Heart left ventricle (tissue), 16 donors: Measurements from ENCODE around the gene PBLD. TPM values are rescaled to one million over a fixed set of nuclear protein-coding genes. Genes with fewer than 3 reads are reported as not detected.
A peak's percentile ranks its signal among the peaks of the same experiment; 100 is the strongest.

Experiments used
- ATAC-seq, 4 donors: fragments of 200-7000 bp; cut with Tn5 transposase; one replicate each; pipeline ENCODE4 v1.9.1; 2020 to 2022; ENCODE audit warnings: moderate library complexity in 4 of 4, mild to moderate bottlenecking in 3 of 4, moderate number of reproducible peaks in 1 of 4
- DNase-seq, 5 donors: peaks; one replicate each; pipeline ENCODE4 v3.0.0-alpha.2; 2020
- H3K27ac ChIP-seq, 12 donors: fragments of 200-600 bp; sonication (generic) in 4 of 12; one replicate each; pipeline versions ENCODE4 v1.5.0 to v1.8.0; 2016 to 2022; ENCODE audit warnings: mild to moderate bottlenecking in 2 of 12
- H3K27me3 ChIP-seq, 9 donors: fragments of 200-600 bp; sonication (generic) in 2 of 9; one replicate each; pipeline versions ENCODE4 v1.5.1 to v1.8.0; 2016 to 2022; ENCODE audit warnings: mild to moderate bottlenecking in 3 of 9
- H3K36me3 ChIP-seq, 9 donors: fragments of 200-600 bp; sonication (generic) in 2 of 9; one replicate each; pipeline versions ENCODE4 v1.5.0 to v1.8.0; 2018 to 2022; ENCODE audit warnings: mild to moderate bottlenecking in 2 of 9
- H3K4me1 ChIP-seq, 12 donors: fragments of 200-600 bp; sonication (generic) in 4 of 12; one replicate each; pipeline versions ENCODE4 v1.5.0 to v1.8.0; 2016 to 2022; ENCODE audit warnings: mild to moderate bottlenecking in 3 of 12
- H3K4me3 ChIP-seq, 12 donors: fragments of 200-600 bp; sonication (generic) in 4 of 12; one replicate each; pipeline versions ENCODE4 v1.5.0 to v1.8.0; 2017 to 2022; ENCODE audit warnings: mild to moderate bottlenecking in 9 of 12, moderate library complexity in 4 of 12
- H3K9me3 ChIP-seq, 12 donors: fragments of 200-600 bp; sonication (generic) in 4 of 12; one replicate each; pipeline versions ENCODE4 v1.5.0 to v1.8.0; 2016 to 2022; ENCODE audit warnings: mild to moderate bottlenecking in 1 of 12
- POLR2A ChIP-seq, 2 donors: fragments of 450-650 bp; IDR thresholded peaks; one replicate each; pipeline ENCODE4 v1.6.1; 2017; ENCODE audit warnings: antibody characterized with exemption in 2 of 2, mild to moderate bottlenecking in 2 of 2, moderate library complexity in 2 of 2
- WGBS, 4 donors: extraction: QIAGEN DNeasy Blood & Tissue Kit in 2 of 4; methylation state at CpG; one replicate each; pipeline versions ENCODE4 v1.1.5 to v1.1.7; 2013 to 2018; 5-methylcytosine and 5-hydroxymethylcytosine counted together
- intact Hi-C, 10 donors: fragments of 100-400 bp; cut with DNase I; formaldehyde crosslinking; loops; one replicate each; pipeline versions ENCODE4 v1.11.1 to v1.14.2; 2022
- polyA plus RNA-seq, 2 donors: library from polyadenylated mRNA; stranded (reverse); fragments of 200-250 nt; gene quantifications; one replicate each; pipeline ENCODE4 v1.2.3, GENCODE V29; 2013
- total RNA-seq, 9 donors: library from RNA; depleted of rRNA in 2 of 9; stranded (reverse); fragments of >200 nt in 2 of 9; fragmentation: NEBNext Ultra II Directional in 3 of 9; extraction: Animal tissue kit (Norgen Biotek cat#: 25700) in 3 of 9; gene quantifications; one replicate each; pipeline versions ENCODE4 v1.1.0 to v1.2.4, GENCODE V29; 2016 to 2023
- TF ChIP-seq, protein P1 (sequence below), 12 donors: fragments of 200-600 bp; sonication (generic) in 4 of 12; IDR thresholded peaks; one replicate each; pipeline versions ENCODE4 v1.5.0 to v1.8.0; 2018 to 2022; ENCODE audit warnings: antibody characterized with exemption in 12 of 12, mild to moderate bottlenecking in 5 of 12
- donor health status: ischemic (EF 13 %, LVEDD 7.1; RV severe dilation, severe dysfunction).
- donor health status: healthy with polysubstance abuse.
- donor health status: DM: no; HTN: yes; CAD: no.
- donor health status: DM: no; HTN: no; CAD: no.
- donor health status: ischemic (EF 25% LVEDD 6.9; RV normal size, moderate dysfunction).
- donor health status: ischemic (EF 25% LVEDD 5.7; RV mildly dilated, moderate dysfunction).
- donor health status: healthy.
- donor health status: DM: yes; HTN: yes; CAD: no.
- donor health status: ischemic (EF 35%, LVEDD 5.7; RV mildly dilated, moderate dysfunction).
- donor health status: nonischemic (EF 11% LVEDD 7.7; RV severe dilation, severe dysfunction).
- donor health status: DM: yes; HTN: yes; CAD: no.
- donor health status: PGD.
- donor health status: ischemic (EF 29% LVEDD 5.4; RV normal size, mild dysfunction).
- donor health status: nonischemic (EF 23%, LVEDD 6.1; RV moderate dilation, normal function).

PBLD gene
- total and polyA plus RNA-seq, 11 donors: 1.4 to 9.4 (median 5.7) TPM

DNA sequence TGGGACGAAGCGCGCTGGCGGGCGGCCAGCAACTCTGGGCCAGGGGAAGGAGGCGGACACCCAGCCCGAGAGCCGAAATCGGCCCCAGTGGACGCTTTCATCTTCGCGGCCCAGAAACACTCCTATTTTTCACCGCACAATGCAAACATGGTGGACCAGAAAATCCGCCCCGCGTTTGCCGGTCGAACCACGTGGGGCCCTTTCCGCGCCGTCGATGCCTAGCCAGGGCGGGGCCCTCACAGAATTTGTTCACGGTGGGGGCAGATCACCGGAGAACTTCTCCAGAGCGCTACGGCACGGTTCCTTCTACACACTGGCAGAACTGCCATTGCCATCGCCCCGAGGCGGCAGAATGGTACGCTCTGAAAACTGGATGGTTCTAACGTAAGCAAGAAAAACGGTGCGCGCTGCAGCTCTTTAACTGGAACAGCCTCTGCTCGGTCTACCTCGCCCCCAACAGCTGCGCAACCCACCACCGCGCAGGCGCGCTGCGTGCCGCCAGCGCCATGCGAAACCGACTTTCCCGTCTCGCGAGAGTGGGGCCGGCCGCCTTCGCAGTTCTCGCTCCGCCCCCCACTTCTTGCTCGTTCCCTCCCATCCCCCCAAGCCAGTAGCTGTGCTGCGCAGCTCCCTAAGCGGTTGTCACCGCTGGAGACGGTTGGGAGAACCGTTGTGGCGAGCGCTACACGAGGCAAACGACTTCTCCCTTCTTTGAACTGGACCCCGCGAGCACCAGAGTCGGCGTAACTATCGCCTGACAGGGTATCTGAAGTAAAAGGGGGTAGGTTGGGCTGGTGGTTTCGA is 1.1 kb downstream of the PBLD start, which contains the start of gene HNRNPH3:
Gene HNRNPH3, plus strand, starts transcription at position 610 of the 804 bp plus-strand sequence. CDS start 5,158 bp downstream, outside the sequence.
- H3K27me3 ChIP-seq: no peaks in the 10 kb centered on the region
- H3K36me3 ChIP-seq: no peaks in the 10 kb centered on the region
- WGBS, 4 donors: 0 to 1% (median 0%) methylated on average over 29 to 73 of the region's 73 CpGs
- intact Hi-C loops: loop anchor here in 7 of 10 donors (2.0 to 10.0 kb wide), 5 partner anchors 254 to 447 kb away; partner anchors contain the start of genes HERC4 (in 6 of the 7), SIRT1 (in 4 of the 7) and CCAR1 (in 1 of the 7)
- peak within 1 kb of the TSS; percentile 95 to 100 (median 99) for H3K27ac ChIP-seq
- no peaks in the 10 kb centered on the region for H3K9me3 ChIP-seq
- ATAC-seq (peak; percentile 85 to 94 (median 92)), DNase-seq (peak; percentile 98 to 99 (median 99))
- H3K4me3 ChIP-seq: peak within 1 kb of the TSS; percentile 70 to 98 (median 90)
- TF ChIP-seq POLR2A (IDR thresholded peaks at IDR 0.05): peak; percentile 74 to 99
- TF ChIP-seq, protein P1, sequence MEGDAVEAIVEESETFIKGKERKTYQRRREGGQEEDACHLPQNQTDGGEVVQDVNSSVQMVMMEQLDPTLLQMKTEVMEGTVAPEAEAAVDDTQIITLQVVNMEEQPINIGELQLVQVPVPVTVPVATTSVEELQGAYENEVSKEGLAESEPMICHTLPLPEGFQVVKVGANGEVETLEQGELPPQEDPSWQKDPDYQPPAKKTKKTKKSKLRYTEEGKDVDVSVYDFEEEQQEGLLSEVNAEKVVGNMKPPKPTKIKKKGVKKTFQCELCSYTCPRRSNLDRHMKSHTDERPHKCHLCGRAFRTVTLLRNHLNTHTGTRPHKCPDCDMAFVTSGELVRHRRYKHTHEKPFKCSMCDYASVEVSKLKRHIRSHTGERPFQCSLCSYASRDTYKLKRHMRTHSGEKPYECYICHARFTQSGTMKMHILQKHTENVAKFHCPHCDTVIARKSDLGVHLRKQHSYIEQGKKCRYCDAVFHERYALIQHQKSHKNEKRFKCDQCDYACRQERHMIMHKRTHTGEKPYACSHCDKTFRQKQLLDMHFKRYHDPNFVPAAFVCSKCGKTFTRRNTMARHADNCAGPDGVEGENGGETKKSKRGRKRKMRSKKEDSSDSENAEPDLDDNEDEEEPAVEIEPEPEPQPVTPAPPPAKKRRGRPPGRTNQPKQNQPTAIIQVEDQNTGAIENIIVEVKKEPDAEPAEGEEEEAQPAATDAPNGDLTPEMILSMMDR (IDR thresholded peaks at IDR 0.05): peak in 4 of 12 donors; percentile 6 to 16 (median 14)
- H3K4me1 ChIP-seq: peaks cover 7 to 64% (median 36%) of the 10 kb centered on the region in 12 donors

- intact Hi-C loops: loop anchor here in 6 of 10 donors (5.0 to 10.0 kb wide), 4 partner anchors 254 to 446 kb away; partner anchors contain the start of genes HERC4 (in 6 of the 6), SIRT1 (in 2 of the 6) and CCAR1 (in 1 of the 6)
These were observed 1.8 kb downstream of the PBLD start for GRCh38 chr10:68330852-68331454.

DNA sequence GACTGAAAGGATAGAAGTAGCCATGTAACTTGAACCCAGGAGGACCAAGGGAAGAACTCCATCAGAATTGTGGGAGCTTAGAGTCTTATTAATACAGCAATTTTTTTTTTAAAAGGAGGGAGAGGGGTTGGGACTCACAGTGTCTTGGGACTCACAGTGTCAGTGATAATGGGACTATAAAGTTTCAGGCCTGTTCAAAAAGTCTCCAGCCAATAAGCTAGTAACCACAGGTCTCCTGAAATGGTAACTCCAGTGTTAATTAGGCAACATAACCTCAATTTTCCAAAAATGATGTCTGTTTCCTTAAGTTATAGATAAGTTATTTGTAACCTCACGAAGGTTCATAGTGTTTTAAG is 3.2 kb downstream of the PBLD start:
- Histone ChIP-seq H3K9me3 (no peaks in the 10 kb centered on the region), H3K36me3 (no peaks in the 10 kb centered on the region), H3K27me3 (no peaks in the 10 kb centered on the region), H3K27ac (peak overlapping the region in 3 of 12 donors; percentile 63 to 99 (median 88)), H3K4me3 (no peak overlapping the region), H3K4me1 (peaks cover 0 to 42% (median 14%) of the 10 kb centered on the region in 12 donors)
- TF ChIP-seq, protein P1 (IDR thresholded peaks at IDR 0.05): no peak
- TF ChIP-seq POLR2A (IDR thresholded peaks at IDR 0.05): no peak
- intact Hi-C loops: no loop called here
- 96 to 98% (median 97%) methylated on average over 1 of the region's 1 CpG for WGBS, 4 donors
- DNase-seq (no peak), ATAC-seq (no peak)

More at GRCh38 chr10:68330852-68331454, 1.8 kb downstream of the PBLD start:
- TF ChIP-seq POLR2A (IDR thresholded peaks at IDR 0.05): no peak
- TF ChIP-seq, protein P1 (IDR thresholded peaks at IDR 0.05): no peak
- ATAC-seq (peak in 1 of 4 donors; percentile 6), DNase-seq (peak in 4 of 5 donors; percentile 33 to 45 (median 38))
- WGBS, 4 donors: 15 to 26% (median 21%) methylated on average over 29 of the region's 29 CpGs
- Histone ChIP-seq H3K4me3 (peak overlapping the region; percentile 70 to 98 (median 90)), H3K36me3 (no peaks in the 10 kb centered on the region), H3K9me3 (no peaks in the 10 kb centered on the region), H3K27ac (peak overlapping the region; percentile 95 to 100 (median 99)), H3K27me3 (no peaks in the 10 kb centered on the region), H3K4me1 (peaks cover under 1 to 57% (median 29%) of the 10 kb centered on the region in 12 donors)
